Kidney epithelial cell (primary cell): ENCODE results near the gene UROC1. TPM values are rescaled to one million over a fixed set of nuclear protein-coding genes. Genes with fewer than 3 reads are reported as not detected.

Source experiments
- DNase-seq: peaks from one replicate; pipeline ENCODE4 v3.0.0-alpha.2; 2010; ENCODE audit warnings: low read depth
- H3K27me3 ChIP-seq: 2 replicates; pipeline ENCODE4 v1.6.0; 2011; ENCODE audit warnings: low read length; ENCODE audit not compliant: control insufficient read depth, insufficient read depth
- H3K36me3 ChIP-seq: 2 replicates; pipeline ENCODE4 v1.5.1; 2011; ENCODE audit warnings: low read length; ENCODE audit not compliant: control insufficient read depth, insufficient read depth
- H3K4me3 ChIP-seq: 2 replicates; pipeline ENCODE4 v1.5.1; 2011; ENCODE audit warnings: low read depth, mild to moderate bottlenecking, control low read depth, low read length
- total RNA-seq: library from RNA; depleted of rRNA; stranded (reverse); fragments of >200 nt; gene quantifications from 2 replicates; pipeline ENCODE4 v1.2.3, GENCODE V29; 2015
- TF ChIP-seq, protein P1 (sequence below): IDR thresholded peaks from 2 replicates; pipeline ENCODE4 v1.5.1; 2011; ENCODE audit warnings: mild to moderate bottlenecking, moderate library complexity, low read length, control low read depth, inconsistent platforms; ENCODE audit not compliant: insufficient read depth, poor library complexity, severe bottlenecking

UROC1 gene
- total RNA-seq, 1 donor from 2014 or later: not detected

DNA sequence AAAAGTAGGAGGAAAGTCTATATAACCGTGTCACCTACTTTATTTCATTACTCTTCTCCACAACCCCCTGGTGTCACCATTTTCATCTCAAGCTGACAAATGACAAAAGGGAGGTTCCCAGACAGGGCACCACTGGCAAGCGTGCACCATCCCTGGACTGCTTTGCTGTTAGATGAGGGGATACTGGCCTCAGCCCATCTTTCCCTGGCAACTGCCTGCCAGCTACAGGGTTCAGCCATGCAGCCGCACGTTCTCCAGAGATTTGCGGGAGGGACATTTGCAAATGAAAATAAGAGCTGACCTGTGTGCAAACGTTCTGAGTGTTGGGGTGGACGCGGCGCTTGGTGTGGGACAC is 660 bp downstream of the UROC1 start:
- H3K27me3 ChIP-seq: peaks cover 7% of the 10 kb centered on the region
- no peaks in the 10 kb centered on the region for H3K36me3 ChIP-seq
- no peak for DNase-seq
- H3K4me3 ChIP-seq: no peak overlapping the region
- TF ChIP-seq, protein P1, sequence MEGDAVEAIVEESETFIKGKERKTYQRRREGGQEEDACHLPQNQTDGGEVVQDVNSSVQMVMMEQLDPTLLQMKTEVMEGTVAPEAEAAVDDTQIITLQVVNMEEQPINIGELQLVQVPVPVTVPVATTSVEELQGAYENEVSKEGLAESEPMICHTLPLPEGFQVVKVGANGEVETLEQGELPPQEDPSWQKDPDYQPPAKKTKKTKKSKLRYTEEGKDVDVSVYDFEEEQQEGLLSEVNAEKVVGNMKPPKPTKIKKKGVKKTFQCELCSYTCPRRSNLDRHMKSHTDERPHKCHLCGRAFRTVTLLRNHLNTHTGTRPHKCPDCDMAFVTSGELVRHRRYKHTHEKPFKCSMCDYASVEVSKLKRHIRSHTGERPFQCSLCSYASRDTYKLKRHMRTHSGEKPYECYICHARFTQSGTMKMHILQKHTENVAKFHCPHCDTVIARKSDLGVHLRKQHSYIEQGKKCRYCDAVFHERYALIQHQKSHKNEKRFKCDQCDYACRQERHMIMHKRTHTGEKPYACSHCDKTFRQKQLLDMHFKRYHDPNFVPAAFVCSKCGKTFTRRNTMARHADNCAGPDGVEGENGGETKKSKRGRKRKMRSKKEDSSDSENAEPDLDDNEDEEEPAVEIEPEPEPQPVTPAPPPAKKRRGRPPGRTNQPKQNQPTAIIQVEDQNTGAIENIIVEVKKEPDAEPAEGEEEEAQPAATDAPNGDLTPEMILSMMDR: no peak

GRCh38 chr3:126516152-126516935 is 1.2 kb downstream of the UROC1 start:
- no peaks in the 10 kb centered on the region for H3K36me3 ChIP-seq
- peaks cover 7% of the 10 kb centered on the region for H3K27me3 ChIP-seq
- TF ChIP-seq, protein P1: no peak
- no peak overlapping the region for H3K4me3 ChIP-seq
- no peak for DNase-seq

DNA sequence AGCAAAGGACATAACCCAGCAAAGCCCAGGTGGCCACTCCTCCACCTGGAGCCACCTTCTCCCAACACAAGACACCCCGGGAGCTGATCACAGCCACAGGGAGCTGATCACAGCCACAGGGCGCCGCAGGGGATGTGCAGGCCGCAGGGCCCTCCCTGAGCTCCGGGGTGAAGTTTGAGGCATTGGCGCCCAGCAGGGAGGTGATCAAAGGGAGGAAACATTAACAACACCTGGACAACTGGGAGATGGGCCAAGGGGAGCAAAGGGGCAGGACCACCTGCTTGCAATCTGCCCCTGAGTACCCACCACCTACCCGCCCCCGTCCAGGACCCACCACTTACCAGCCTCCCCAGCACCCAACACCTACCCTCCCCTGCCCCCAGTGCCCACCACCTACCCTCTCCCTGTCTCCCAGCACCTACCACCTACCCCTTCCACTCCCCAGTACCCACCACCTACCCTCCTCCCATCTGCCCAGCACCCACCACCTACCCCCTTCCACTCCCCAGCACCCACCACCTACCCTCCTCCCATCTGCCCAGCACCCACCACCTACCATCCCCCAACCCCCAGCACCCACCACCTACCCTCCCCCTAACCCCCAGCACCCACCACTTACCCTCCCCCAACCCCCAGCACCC is 2.4 kb downstream of the UROC1 start:
- TF ChIP-seq, protein P1: no peak
- Histone ChIP-seq H3K36me3 (no peaks in the 10 kb centered on the region), H3K4me3 (no peak overlapping the region), H3K27me3 (peaks cover 7% of the 10 kb centered on the region)
- no peak for DNase-seq

GRCh38 chr3:126514161-126514560 is 3.4 kb downstream of the UROC1 start:
- DNase-seq: no peak
- peaks cover 5% of the 10 kb centered on the region for H3K27me3 ChIP-seq
- TF ChIP-seq, protein P1: no peak

DNA sequence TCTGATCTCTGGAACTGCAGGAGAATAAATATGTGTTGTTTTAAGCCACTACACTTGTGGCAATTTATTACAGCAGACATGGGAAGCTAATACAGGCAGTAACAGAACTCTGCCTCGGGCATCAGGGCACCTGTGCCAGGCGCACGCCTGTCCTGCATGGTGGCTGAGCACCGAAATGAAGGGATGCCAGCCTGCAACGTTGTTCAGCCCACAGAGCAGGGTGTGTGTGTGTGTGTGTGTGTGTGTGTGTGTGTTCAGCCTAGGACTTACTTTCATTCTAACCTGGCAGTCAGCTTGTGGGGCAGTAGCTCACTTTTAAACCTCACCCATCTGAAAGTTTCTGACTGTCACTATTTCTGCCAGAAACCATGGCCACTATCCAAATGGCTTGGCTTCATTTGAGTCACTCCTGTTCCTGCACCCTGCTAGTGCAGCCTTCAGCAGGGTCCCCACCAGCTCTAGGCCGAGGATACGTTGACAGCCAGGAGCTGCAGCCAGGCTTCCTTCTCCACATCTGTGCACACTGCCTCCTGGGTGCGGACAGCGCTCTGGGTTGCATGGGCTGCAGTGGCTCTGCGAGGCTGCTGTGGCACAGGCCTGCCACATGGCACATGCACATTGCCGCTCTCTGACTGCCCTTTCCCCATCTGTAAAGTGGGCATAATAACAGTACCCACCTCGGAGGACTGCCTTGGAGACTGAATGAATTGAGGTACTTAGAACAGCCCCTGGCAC is 4.5 kb downstream of the UROC1 start:
- TF ChIP-seq, protein P1: no peak
- H3K36me3 ChIP-seq: no peaks in the 10 kb centered on the region
- H3K4me3 ChIP-seq: no peak overlapping the region
- no peak for DNase-seq
- H3K27me3 ChIP-seq: peaks cover 2% of the 10 kb centered on the region

More at GRCh38 chr3:126514161-126514560, 3.4 kb downstream of the UROC1 start:
- no peak overlapping the region for H3K4me3 ChIP-seq
- H3K36me3 ChIP-seq: no peaks in the 10 kb centered on the region
